ENCODE measurements around the gene SPATA12. TPM values are rescaled to one million over a fixed set of nuclear protein-coding genes. Genes with fewer than 3 reads are reported as not detected.
"Not testable (repeated sequence)": the region's sequence is repeated elsewhere in the genome, so short reads cannot be mapped to it uniquely, and the experiment has no call there.

SPATA12 gene
- total RNA-seq, 1 donor from 2014 or later, result not detected

GRCh38 chr3:57083266-57083995 is 23.0 kb downstream of the SPATA12 start:
- not testable (repeated sequence) for DNase-seq

GRCh38 chr3:57085211-57085610 is 24.7 kb downstream of the SPATA12 start:
- no peak for DNase-seq

GRCh38 chr3:57086201-57086600 is 25.7 kb downstream of the SPATA12 start:
- DNase-seq, result no peak

- DNase-seq, result no peak
Measured at GRCh38 chr3:57087361-57088092, 27.1 kb downstream of the SPATA12 start.

GRCh38 chr3:57088503-57088902 is 28.0 kb downstream of the SPATA12 start:
- no peak for DNase-seq

- no peak for DNase-seq
Measured at GRCh38 chr3:57089043-57089442, 28.6 kb downstream of the SPATA12 start.

- DNase-seq, result peak; percentile 86
Measured at GRCh38 chr3:57091521-57092273, 31.2 kb downstream of the SPATA12 start.

GRCh38 chr3:57093489-57093888 is 33.0 kb downstream of the SPATA12 start:
- DNase-seq, result no peak

GRCh38 chr3:57093971-57094535 is 33.6 kb downstream of the SPATA12 start:
- no peak for DNase-seq

GRCh38 chr3:57094575-57094974 is 34.1 kb downstream of the SPATA12 start:
- peak; percentile 97 for DNase-seq

GRCh38 chr3:57095363-57095762 is 34.9 kb downstream of the SPATA12 start:
- DNase-seq, result no peak

- no peak for DNase-seq
Measured at GRCh38 chr3:57097536-57097935, 37.1 kb downstream of the SPATA12 start.

- DNase-seq, result no peak
Measured at GRCh38 chr3:57098418-57099310, 38.2 kb downstream of the SPATA12 start.

- DNase-seq, result peak; percentile 93
Measured at GRCh38 chr3:57100046-57100695, 39.7 kb downstream of the SPATA12 start.

- DNase-seq, result no peak
Measured at GRCh38 chr3:57105585-57105984, 45.1 kb downstream of the SPATA12 start.

- no peak for DNase-seq
Measured at GRCh38 chr3:57108684-57109083, 48.2 kb downstream of the SPATA12 start.

- no peak for DNase-seq
Measured at GRCh38 chr3:57109437-57110199, 49.2 kb downstream of the SPATA12 start.

GRCh38 chr3:57110214-57110613 is 49.8 kb downstream of the SPATA12 start:
- DNase-seq, result no peak

- DNase-seq, result peak; percentile 92
Measured at GRCh38 chr3:57110798-57111197, 50.3 kb downstream of the SPATA12 start.

GRCh38 chr3:57112206-57112605 is 51.7 kb downstream of the SPATA12 start:
- no peak for DNase-seq
